GM12875 (cell line): Measurements from ENCODE around the gene RRAGD.

Experiments used
- H3K4me3 ChIP-seq: one replicate; pipeline ENCODE4 v1.5.1; 2011; ENCODE audit warnings: low read depth, low read length, control low read depth
- CTCF ChIP-seq: IDR thresholded peaks from 2 replicates; pipeline ENCODE4 v1.5.1; 2011; ENCODE audit warnings: low read depth, mild to moderate bottlenecking, control low read depth, inconsistent platforms, low read length, moderate library complexity, borderline replicate concordance; ENCODE audit not compliant: insufficient read depth

Gene RRAGD

GRCh38 chr6:89379281-89379680 lies 32.8 kb downstream of the RRAGD start:
- H3K4me3 ChIP-seq, result no peak overlapping the region
- no peak for TF ChIP-seq CTCF

- no peak overlapping the region for H3K4me3 ChIP-seq
- TF ChIP-seq CTCF, result no peak
These were observed 33.4 kb downstream of the RRAGD start for GRCh38 chr6:89378628-89379027.

GRCh38 chr6:89375427-89376267 lies 36.4 kb downstream of the RRAGD start:
- TF ChIP-seq CTCF, result peak; percentile 69; the same call in 1 of the 2 replicates
- no peak overlapping the region for H3K4me3 ChIP-seq

GRCh38 chr6:89372506-89372901 lies 39.6 kb downstream of the RRAGD start:
- no peak for TF ChIP-seq CTCF
- H3K4me3 ChIP-seq, result no peak overlapping the region

- peak; percentile 96 for TF ChIP-seq CTCF
- no peak overlapping the region for H3K4me3 ChIP-seq
These were observed 40.1 kb downstream of the RRAGD start for GRCh38 chr6:89371849-89372505.

- TF ChIP-seq CTCF, result no peak
- no peak overlapping the region for H3K4me3 ChIP-seq
These were observed 43.1 kb downstream of the RRAGD start for GRCh38 chr6:89368999-89369398.

- no peak overlapping the region for H3K4me3 ChIP-seq
- TF ChIP-seq CTCF, result peak; percentile 70; the same call in 1 of the 2 replicates
These were observed 44.0 kb downstream of the RRAGD start for GRCh38 chr6:89368107-89368506.
